ENCODE measurements around the gene ATG14.
"Not testable (repeated sequence)": the region's sequence is repeated elsewhere in the genome, so short reads cannot be mapped to it uniquely, and the experiment has no call there.

The ATG14 gene

DNA sequence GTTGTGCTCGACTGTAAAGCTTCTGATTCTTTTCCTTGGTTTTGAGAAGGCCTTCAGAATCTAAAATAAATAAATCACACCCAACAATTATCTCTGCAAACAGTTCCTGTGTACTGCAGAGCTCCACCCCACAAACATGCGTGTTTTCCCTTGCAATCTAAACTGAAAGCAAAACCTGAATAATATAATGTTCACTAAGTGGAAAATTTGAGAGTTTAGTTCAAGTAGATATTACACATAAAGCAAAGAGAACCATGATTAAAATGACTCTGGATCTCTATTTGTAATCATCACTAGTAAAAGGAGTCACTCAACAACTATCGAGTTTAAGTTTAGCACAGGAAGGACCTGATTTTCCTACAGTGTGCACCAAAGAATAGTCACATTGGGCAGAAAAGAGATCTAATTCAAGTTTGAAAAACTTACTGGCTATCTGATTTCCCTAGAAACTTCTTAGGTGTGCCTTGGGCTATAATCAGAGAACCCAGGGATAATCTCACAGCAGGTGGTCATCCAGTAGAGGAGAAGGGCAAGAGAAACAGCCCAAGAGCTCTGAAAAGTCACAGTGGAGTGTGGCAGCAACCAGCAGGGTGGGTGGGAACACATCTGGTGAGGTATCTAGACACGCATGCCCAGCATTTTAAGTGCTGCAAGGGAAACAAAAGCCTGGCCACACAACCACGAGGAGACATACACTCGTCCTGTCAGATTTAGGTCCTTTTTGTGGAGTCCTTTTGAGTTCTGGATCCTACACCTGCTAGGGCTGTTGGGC, 25.4 kb downstream of the ATG14 start:
- DNase-seq = no peak

DNA sequence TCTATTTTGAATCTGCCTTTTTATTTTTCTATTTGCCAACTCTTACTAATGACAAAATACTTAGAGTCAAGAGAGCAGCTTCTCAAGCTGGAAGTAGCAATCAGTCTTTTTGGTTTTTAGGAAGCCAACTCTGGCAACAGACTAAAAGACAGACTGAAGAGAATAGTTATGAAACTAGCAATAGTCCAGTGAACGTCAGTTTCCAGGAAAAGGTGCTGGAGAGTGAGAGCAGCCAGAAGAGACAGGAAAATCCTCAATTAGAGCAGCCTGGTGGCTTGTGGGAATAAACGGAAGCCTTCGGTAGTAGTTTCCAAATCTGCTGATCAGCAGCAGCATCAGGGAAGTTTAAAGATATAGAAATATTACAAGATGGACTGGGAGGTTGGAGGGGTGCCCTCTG, 27.1 kb downstream of the ATG14 start:
- no peak for DNase-seq

DNA sequence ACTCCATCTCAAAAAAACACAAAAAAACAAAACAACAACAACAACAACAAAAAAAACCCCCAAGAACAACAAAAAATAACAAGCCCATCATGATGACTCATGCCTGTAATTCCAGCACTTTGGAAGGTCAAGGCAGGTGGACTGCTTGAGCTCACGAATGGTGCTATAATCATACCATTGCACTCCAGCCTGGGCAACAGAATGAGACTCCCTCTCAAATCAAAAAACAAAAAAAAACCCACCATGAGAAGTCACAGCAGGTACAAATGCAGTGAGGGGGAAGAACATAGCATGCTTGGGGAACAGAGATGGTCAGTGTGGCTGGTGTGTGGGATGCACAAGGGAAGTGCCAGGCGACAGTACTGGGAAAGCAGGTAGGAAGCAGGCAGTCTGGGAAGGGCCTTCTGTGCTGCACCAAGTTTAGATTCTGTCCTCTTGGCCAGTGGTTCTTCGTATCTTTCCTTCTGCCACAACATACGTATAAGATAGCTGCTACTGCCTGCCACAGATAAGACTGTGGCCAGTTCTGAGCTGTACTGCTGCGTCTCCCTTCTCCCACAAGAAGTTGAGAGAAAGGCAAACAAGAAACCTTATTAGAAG, 28.0 kb downstream of the ATG14 start:
- no peak for DNase-seq

DNA sequence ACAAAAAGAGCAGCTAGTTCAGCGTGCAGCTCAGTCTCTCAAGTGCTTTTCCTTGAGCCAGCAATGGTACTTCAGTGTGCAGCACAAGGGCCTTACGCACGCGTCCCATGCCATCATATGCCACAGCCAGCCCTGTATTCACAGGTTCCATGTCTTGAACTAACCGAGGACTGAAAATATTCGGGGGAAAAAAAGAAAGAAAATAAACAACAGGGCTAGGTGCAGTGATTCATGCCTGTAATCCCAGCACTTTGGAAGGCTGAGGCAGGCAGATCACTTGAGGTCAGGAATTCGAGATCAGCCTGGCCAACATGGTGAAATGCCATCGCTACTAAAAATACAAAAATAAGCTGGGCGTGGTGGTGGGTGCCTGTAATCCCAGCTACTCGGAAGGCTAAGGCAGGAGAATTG, 28.6 kb downstream of the ATG14 start:
- not testable (repeated sequence) for DNase-seq

DNA sequence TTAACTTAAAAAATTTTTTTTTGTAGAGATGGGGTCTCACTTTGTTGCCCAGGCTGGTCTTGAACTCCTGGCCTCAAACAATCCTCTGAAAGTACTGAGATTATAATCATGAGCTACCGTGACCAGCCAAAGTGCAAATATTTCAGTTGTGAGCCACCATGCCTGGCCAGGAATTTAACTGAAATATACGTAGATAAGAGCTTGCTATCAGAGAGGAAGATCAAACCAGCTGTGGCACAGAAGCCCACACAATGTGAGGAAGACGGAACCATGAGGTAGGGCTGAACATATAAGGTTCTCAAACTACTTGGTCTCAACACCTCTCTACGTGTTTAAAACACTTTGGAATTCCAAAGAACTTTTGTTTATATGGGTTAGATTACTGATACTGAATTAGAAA, 29.1 kb downstream of the ATG14 start:
- no peak for DNase-seq

DNA sequence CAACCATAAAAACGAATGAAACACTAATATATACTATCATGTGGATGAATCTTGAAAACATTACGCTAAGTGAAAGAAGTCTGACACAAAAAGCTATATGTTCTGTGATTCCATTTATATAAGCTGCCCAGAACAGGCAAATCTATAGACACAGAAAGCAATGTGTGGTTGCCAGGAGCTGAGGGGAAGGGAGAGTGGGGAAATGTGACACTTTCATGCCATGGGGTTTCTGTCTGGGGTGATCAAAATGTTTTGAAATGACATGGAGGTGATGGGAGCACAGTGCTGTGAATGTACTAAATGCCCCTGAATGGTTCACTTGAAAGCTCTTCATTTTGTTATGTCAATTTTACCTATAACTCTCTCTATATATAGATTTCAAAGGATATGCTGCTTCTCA, 30.1 kb downstream of the ATG14 start:
- no peak for DNase-seq

DNA sequence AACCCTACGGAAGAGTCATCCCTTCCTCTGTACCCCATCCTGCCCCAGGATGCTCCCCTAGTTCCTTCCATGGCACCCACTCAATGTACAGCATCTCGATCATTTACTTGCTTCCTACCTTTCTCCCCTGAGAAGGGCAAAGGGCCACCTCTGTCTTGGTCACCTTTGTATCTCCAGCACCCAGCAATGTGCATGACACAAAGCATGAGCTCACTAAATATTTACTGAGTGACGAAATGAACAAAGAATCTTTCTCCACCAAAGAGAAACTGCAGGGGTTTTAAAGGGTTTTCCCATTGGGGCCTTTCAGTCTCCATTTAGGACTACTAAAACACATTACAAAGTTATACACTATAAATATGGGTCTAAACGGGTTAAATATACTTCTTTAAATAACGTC, 30.6 kb downstream of the ATG14 start:
- DNase-seq = no peak

DNA sequence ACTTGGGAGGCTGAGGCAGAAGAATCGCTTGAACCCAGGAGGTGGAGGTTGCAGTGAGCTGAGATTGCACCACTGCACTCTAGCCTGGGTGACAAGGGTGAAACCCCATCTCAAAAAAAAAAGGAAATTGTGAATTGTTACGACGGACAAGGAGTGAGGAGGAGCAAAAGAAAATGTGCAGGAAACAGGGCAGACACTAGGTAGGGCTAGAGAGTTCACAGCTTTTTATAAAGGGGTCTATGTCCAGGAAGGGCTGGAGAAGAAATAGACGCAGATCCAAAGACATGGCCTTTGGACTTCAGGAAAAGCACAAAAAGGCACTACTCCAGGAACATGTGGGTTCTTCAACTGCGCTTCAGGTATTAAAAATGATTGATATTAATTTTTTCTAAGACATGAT, 34.4 kb downstream of the ATG14 start:
- no peak for DNase-seq

DNA sequence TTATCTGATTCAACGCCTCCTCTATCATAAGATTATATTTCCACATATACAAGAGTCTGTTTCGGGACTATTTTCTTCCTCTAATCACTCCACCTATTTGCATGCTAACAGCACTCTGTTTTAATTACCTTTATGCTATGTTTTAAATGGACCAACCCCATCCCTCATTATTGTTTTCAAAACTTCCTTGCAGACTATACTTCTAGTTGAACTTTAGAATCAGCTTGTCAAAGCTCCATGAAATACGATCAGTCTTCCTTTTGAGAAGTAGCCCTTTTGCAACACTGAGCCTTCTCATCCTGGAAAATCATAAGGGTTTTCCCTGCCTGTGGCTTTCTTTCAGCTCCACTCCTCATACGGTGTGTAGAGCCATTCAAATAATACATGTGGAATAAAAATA, 36.9 kb downstream of the ATG14 start:
- no peak for DNase-seq

DNA sequence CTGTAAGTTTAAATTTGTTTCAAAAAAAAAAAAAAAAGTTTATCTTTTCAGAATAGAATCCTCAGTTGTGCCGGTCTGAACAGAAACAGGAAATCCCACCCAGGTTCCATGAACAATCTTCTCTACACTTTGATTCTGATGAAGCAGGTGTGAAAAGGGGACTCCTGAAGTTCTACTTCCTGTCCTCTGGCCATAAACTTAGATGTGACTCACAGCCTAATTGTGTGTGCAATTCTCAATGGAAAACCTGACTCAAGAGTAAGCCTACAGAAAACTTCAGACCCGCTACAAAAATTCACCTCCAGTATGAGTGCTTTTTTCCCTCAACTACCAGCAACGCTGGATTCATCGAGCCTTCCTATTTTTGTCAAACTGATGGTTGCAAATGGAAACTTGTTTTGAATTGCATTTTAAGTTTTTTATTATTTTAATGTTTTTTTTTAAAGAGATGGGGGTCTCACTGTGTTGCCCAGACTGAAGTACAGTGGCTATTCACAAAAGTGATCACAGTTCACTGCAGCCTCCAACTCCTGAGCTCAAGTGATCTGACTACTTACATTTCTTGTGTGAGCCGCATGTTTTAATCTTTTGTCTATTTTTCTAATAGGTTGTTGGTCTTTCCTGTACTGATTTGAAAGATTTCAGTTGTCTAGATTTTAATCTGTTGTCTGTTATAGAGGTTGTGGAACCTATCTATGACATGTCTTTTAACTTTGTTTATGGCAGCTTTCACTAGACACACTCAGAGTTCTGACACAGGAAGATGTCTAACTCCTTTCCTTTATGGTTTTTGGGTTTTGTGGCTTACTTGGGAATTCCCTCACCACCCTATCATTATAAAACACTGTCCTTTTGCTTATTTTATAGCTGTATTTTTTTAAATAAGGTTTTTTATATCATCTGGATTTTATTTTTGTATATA, 37.6 kb downstream of the ATG14 start:
- no peak for DNase-seq

DNA sequence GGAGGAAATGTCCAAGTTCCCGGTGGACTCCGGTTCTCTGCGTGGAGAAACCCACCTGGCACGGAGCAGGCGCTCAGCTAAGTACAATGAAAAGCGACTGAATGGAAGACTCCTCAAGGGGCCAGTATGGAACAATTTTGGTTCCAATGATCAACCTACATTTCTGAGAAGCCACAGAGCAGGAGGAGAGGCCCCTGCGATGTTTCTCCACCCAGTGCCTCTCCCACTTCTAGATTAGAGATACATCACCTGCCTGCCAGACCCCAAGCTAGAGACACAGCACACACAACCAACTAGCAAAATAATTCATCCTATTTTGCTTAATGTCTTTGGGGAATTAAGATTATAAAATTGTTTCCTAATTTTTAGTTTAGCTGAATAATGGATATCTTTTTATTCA, 38.8 kb downstream of the ATG14 start:
- no peak for DNase-seq

DNA sequence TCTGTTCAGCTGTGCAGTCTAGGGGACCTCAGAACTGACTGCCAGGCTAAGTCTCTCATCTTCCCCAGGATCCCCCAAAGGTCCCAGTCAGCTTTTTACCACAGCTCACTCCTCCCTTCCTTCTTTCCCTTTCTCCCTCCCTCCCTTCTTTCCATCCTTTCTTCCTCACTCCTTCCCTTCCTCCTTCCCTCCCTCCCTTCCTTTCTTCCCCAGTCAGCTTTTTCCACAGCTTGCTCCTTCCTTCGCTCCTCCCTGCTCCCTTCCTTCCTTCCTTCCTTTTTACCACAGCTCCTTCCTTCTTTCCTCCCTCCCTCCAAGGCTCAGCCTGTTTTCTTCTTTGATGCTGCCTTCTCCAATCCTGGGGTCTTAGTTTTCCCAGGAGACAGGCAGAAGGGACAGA, 39.2 kb downstream of the ATG14 start:
- no peak for DNase-seq

DNA sequence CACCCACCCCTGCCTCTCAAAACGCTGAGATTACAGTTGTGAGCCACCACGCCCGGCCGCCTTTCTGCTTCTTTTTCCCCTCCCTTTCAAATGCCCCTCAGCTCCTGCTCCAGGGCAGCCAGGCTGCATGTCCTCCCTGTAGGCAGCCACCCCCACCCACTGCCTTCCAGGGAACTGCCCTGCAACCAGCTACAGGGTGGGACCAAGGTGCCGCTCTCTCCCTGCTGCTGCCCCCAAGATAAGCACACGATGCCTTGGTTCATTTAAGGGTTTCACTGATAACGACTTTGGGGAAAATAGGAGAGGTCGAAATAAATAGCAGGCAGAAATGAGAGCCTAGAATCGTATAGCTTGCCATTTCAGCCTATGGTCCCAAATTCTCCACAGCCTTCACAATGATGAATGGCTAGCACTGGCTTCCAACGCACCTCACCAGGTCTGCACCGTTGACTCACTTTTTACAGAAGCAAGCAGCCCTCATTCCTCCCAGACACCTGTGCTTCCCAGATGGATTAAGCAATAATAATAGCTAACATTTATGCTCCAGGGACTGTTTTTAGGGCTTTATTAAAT, 40.7 kb downstream of the ATG14 start:
- DNase-seq = no peak

DNA sequence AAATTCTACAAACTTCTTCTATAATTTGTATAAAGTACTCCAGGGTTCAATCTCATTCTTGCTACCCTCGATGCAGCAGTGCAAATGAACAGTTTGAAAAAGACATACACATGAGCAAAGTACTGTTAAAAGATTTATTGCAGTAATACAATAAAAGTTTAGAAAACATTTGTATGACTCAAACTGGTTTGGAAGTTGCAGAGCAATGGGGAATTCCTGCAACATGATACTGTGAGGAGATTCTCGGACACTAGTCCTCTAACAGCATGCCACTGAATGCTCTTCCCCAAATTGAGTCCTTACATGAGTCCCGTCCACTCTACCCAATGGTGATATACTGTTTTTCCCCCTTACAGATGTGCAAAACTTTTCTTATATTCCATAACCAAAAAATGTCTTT, 45.4 kb downstream of the ATG14 start:
- no peak for DNase-seq

DNA sequence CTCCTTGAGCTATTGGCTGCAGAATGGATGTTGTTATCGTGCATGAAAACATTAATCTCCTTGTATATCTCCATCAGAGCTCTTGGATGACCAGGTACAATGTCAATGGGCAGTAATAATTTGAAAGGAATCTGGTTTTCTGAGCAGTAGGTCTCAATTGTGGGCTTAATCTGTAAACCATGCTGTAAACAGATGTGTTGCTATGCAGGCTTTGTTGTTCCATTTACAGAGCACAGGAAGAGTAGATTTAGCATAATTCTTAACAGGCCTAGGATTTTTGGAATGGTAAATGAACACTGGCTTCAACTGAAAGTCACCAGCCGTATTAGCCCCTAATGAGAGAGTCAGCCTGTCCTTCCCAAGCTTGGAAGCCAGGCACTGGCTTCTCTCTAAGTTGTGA, 50.4 kb downstream of the ATG14 start:
- DNase-seq = no peak

DNA sequence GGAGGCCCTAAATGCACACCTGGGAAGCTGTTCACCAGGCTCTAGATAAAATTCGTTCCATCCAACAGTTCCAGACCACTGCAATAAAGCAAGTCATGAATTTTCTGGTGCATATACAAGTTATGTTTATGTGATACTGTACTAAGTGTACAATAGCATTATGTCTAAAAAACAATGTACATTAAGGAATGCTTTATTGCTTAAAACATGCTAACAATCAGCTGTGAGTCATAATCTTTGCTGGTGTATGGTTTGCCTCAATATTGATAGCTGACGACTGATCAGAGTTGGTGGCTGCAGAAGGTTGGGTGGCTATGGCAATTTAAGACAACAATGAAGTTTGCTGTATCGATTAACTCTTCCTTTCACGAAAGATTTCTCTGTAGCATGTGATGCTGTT, 52.3 kb downstream of the ATG14 start:
- DNase-seq = no peak

DNA sequence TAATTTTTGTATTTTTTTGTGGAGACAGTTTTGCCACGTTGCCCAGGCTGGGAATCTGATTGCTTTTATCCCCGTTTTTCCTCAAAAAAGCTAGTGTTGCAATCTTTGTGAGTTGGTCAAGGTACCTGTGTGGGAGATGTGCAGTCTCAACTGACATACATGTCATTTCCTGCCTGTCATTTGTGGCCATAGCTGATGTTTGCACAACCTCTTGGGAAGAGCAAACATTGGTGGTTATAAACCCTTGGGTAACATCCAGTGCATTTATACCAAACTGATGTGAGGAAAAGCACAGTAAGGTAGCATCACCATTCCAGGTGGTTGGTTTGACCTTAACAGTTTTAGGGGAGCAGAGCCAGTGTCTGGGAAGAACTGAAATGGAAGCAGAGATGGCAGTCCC, 54.7 kb downstream of the ATG14 start:
- no peak for DNase-seq

DNA sequence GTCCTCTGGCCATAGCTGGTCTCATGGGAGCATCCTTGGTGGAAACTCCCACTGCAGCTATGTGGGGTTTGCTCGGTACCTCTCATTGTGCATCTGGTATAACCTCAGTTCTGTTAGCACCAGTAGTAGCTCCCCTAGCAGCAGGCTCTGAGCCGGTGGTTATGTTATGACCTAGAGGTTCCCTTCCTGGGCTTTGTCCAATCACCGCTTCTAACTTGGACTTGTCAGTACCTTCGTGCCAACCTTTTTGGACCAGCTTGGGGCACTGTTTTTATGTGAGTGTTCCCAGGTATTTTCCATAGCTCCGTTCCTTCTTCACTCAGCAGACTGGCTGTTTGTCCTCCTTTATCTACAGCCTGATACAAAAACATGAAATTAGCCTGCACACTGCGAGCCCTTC, 55.7 kb downstream of the ATG14 start:
- no peak for DNase-seq

DNA sequence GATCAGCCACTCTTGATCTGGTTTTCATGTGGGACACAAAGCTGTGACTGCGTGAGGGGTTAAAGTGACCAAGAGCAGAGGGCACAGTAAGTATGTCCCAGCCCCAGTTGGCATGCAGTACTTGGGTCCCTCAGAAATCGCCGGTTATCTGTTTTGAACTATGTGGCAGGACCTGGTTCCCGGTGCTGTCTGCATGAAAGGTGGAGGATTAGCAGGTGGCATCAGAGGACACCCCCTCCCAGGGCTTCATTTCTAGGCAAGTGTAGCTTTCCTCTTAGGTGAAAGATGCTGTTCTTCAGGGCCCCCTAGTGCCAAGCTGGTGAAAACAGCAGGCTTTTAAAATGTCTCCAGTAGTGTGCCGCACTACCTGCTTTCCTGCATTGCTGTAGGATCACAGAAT, 57.1 kb downstream of the ATG14 start:
- DNase-seq = no peak

DNA sequence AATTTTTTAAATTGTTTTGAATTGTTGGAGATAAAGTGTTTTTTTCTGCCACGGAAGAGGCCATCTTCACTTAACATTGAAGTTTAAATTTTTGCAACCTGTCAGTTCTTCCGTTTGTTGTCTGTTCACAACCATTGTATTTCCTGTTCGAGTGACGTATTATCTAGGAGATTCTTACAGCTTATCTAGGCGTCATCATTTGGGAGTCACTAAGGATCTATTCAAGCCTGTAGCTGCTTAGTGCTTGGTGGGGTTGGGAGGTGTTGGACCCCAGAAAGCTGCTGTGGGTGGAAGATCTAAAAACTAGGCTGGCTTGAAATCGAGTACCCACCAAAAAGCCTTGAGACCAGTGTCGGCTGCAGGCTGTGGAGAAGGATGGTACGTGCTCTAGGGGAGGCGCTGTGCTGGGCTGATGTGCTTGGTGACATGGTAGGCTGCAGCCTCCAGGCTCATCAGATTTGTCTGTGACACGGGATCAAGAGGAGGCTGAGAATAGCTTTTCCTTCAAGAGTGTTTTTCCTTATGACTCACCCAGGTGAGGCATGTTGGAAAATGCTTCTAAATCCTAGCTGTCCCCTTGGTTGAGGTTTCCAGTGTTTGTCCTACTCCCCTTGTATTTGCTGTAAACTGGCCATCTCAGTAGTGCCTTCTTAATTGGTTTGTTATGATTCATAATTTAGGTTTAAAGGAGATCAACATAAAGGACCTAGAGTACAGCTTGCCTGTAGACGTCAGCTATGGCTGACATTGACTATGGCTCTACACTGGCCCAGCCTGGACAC, 57.8 kb downstream of the ATG14 start:
- no peak for DNase-seq

DNA sequence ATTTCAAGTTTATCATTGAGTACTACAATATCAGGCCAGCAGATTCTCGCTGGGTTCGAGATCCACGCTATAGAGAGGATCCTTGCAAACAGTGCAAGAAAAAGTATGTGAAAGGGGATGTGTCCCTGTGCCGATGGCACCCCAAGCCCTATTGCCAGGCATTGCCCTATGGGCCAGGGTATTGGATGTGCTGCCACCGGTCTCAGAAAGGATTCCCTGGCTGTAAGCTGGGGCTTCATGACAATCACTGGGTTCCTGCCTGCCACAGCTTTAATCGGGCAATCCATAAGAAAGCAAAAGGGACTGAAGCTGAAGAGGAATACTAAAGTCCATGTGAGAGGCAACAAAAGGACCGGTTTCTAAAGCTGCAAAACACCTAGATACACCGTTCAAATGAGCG, 59.4 kb downstream of the ATG14 start:
- no peak for DNase-seq

DNA sequence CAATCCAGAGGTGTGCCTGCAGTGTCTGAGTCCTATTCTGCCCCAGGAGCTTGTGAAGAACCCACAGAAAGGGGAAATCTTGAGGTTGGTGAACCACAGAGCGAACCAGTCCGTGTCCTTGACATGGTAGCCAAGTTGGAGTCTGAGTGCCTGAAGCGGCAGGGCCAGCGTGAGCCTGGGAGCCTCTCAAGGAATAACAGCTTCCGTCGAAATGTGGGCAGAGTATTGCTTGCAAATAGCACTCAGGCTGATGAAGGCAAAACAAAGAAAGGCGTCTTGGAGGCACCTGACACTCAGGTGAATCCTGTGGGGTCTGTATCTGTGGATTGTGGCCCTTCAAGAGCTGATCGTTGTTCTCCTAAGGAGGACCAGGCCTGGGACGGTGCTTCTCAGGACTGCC, 60.5 kb downstream of the ATG14 start:
- DNase-seq = no peak

DNA sequence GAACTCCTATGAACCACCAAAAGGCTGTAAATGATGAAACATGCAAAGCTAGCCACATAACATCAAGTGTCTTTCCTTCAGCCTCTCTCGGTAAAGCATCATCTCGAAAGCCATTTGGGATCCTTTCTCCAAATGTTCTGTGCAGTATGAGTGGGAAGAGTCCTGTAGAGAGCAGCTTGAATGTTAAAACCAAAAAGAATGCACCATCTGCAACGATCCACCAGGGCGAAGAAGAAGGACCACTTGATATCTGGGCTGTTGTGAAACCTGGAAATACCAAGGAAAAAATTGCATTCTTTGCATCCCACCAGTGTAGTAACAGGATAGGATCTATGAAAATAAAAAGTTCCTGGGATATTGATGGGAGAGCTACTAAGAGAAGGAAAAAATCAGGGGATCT, 61.2 kb downstream of the ATG14 start:
- DNase-seq = no peak
